ENCODE results near the gene ANAPC4.

ANAPC4 gene

DNA sequence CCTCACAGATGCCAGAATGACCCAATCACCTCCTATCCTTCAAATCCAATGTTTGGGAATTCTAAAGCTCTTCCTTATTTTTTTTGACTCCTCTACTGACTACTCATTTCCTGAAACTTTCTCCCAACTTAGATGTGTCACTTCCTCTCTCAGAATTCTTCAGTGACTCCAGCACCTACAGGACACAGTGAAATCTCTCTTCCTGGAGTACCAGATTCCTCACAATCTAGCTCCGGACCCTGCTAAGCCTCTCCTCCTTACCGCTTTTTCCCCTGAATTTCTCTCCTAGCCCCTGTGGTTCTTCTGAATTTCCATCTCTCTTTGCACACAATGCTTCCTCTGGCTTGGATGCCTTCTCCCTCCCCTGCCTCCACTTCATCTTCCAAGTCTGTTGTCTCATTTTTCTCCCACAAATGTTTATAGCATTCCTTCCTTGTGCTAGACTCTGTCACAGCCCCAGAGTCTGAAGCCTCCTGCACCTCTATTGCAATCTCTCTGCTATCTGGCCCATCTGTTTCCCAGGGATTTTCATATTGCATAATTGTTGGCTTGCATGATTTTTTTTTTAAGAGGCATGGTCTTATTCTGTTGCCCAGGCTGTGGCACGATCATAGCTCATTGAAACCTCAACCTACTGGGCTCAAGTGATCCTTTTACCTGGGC, 80.1 kb downstream of the ANAPC4 start:
- no peak overlapping the region for H3K9ac ChIP-seq (ENCODE audit: low read depth, low read length)
- H3K27ac ChIP-seq (ENCODE audit: low read length) = no peak overlapping the region
- no peaks in the 10 kb centered on the region for H3K27me3 ChIP-seq (ENCODE audit: insufficient read depth, low read length)
- H3K4me3 ChIP-seq (ENCODE audit: low read length) = no peak overlapping the region
- H3K4me1 ChIP-seq (ENCODE audit: insufficient read depth, low read length) = no peaks in the 10 kb centered on the region
- no peaks in the 10 kb centered on the region for H3K36me3 ChIP-seq (ENCODE audit: insufficient read depth, low read depth, low read length)
- H3K9me3 ChIP-seq (ENCODE audit: insufficient read depth, low read depth, low read length) = no peaks in the 10 kb centered on the region

DNA sequence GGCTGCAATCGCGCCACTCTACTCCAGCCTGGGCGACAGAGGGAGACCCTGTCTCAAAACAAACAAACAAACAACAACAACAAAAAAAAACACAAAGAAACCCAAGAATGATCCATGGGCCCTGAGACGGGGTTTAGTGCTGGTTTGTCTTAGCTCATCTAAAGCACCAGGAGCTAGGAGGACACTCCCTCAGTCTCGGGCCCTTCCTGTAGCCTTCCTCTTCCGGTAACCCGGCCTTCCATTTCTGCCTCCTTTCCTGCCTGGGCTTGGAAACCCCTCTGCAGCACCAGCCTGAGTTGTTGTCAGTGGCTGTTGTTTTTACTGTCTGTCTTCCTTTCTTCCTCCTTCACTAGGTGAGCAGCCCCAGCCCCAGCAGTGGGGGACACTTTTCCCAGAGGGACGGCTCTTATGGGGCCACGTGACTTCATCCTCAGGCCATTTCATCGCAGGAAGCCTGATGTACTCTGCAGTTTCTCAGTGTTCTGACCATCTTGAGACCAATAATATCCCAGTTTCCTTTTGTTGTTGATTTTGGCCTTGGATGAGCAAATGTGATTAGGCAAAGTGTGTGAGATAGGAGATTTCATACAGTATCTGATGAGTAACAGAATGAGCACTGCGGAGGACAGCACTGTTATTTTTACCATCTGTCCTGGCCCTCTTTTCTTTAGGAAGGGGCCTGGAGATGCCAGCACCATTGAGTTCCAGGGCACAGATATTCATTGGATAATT, 90.1 kb downstream of the ANAPC4 start:
- no peaks in the 10 kb centered on the region for H3K36me3 ChIP-seq (ENCODE audit: insufficient read depth, low read depth, low read length)
- H3K4me3 ChIP-seq (ENCODE audit: low read length) = no peak overlapping the region
- no peaks in the 10 kb centered on the region for H3K27me3 ChIP-seq (ENCODE audit: insufficient read depth, low read length)
- no peaks in the 10 kb centered on the region for H3K9me3 ChIP-seq (ENCODE audit: insufficient read depth, low read depth, low read length)
- H3K27ac ChIP-seq (ENCODE audit: low read length) = no peak overlapping the region
- no peak overlapping the region for H3K9ac ChIP-seq (ENCODE audit: low read depth, low read length)
- no peaks in the 10 kb centered on the region for H3K4me1 ChIP-seq (ENCODE audit: insufficient read depth, low read length)

DNA sequence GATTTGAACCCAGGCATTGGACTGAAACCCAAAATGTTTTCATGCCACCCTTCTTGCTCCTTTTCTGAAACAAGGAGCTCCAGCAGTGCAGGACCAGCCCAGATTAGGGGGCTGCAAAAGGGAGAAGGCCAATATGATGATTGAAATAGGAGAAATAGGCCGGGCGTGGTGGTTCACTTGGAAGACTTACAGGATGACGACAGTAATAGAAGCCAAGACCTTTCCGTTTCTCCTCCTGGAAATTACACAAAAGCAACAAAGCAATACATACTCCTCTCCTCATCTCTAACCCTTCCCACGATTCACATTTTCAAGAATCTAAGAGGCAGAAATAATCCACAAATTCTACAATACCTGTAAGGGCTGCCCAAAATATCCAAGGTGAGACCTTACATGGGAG, 90.8 kb downstream of the ANAPC4 start:
- Histone ChIP-seq H3K9me3 (ENCODE audit: insufficient read depth, low read depth, low read length) (no peaks in the 10 kb centered on the region), H3K4me3 (ENCODE audit: low read length) (no peak overlapping the region), H3K27ac (ENCODE audit: low read length) (no peak overlapping the region), H3K9ac (ENCODE audit: low read depth, low read length) (no peak overlapping the region), H3K36me3 (ENCODE audit: insufficient read depth, low read depth, low read length) (no peaks in the 10 kb centered on the region), H3K27me3 (ENCODE audit: insufficient read depth, low read length) (no peaks in the 10 kb centered on the region), H3K4me1 (ENCODE audit: insufficient read depth, low read length) (no peaks in the 10 kb centered on the region)
